Measurements from ENCODE around the gene OPCML.

The OPCML gene

DNA sequence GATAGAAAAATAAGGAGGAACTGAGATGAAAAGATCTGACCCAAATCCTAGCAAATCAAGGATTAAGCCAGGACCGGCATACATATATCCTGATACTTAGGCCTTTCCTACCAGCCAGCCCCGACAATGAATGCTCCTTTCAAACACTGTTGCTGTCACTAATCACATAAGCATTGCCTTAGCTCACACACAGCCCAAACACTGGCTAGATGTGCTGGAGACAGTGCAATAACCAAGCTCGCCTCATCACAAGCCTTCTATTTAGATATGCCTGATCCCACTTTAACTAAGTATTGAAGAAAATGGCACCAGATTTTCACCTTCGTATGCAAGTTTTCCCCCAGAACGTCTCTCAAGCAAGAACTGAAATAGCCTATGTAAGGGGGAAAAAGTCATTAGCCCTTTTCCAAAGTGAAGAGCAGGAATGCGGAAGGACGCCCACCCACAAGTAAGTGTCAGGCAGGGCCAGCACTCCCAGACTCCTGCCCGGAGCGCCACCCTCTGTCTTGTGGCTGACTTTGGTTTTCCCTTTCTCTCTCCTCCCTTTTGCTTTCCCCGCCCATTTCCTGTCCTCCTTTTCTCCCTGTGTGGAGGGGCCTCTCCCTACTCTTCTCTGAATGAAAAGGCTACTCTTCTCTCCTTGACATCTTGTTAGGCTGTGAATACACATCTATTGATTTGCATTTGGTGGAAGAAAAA is 8.9 kb upstream of the OPCML start:
- Histone ChIP-seq H3K4me1 (ENCODE audit: low read depth, poor library complexity, severe bottlenecking) (no peaks in the 10 kb centered on the region), H2AFZ (ENCODE audit: low read depth) (no peak overlapping the region)

DNA sequence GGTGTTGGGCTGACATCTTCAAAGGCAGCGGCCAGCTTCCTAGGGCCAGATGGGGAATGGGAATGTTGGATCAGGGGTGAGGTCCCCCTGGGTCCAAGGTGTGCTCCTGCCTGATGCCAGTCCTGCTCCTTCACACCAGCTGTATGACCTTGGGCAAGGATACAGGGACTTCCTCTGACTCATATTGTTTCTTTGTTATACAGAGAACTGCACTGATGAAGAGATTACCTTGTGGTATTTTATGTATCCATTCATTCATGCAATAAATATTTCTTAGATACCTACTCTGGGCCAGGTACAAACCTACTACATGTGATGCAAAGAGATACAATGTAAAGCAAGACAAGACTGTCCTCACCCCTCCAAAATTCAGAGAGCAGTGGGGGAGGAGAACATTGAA is 3.9 kb upstream of the OPCML start:
- Histone ChIP-seq H3K4me1 (ENCODE audit: low read depth, poor library complexity, severe bottlenecking) (no peaks in the 10 kb centered on the region), H3K9ac (no peak overlapping the region), H3K79me2 (ENCODE audit: insufficient read depth, low read depth) (no peaks in the 10 kb centered on the region), H3K27me3 (ENCODE audit: insufficient read depth, low read depth) (no peaks in the 10 kb centered on the region), H3K27ac (no peak overlapping the region), H3K4me3 (IDR thresholded peaks at IDR 0.05; ENCODE audit: insufficient read depth, low read depth, low read length) (no peak overlapping the region), H3K36me3 (ENCODE audit: insufficient read depth) (no peaks in the 10 kb centered on the region), H2AFZ (ENCODE audit: low read depth) (no peak overlapping the region), H3K4me2 (no peak overlapping the region), H4K20me1 (ENCODE audit: insufficient read depth) (no peaks in the 10 kb centered on the region)
- TF ChIP-seq, protein P1, sequence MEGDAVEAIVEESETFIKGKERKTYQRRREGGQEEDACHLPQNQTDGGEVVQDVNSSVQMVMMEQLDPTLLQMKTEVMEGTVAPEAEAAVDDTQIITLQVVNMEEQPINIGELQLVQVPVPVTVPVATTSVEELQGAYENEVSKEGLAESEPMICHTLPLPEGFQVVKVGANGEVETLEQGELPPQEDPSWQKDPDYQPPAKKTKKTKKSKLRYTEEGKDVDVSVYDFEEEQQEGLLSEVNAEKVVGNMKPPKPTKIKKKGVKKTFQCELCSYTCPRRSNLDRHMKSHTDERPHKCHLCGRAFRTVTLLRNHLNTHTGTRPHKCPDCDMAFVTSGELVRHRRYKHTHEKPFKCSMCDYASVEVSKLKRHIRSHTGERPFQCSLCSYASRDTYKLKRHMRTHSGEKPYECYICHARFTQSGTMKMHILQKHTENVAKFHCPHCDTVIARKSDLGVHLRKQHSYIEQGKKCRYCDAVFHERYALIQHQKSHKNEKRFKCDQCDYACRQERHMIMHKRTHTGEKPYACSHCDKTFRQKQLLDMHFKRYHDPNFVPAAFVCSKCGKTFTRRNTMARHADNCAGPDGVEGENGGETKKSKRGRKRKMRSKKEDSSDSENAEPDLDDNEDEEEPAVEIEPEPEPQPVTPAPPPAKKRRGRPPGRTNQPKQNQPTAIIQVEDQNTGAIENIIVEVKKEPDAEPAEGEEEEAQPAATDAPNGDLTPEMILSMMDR (conservative IDR thresholded peaks at IDR 0.05; ENCODE audit: low read depth, low read length), result no peak

More for the DNA sequence above, 8.9 kb upstream of the OPCML start:
- TF ChIP-seq, protein P1 (conservative IDR thresholded peaks at IDR 0.05; ENCODE audit: low read depth, low read length), result no peak
- no peak overlapping the region for H3K4me2 ChIP-seq
- no peaks in the 10 kb centered on the region for H4K20me1 ChIP-seq (ENCODE audit: insufficient read depth)
- no peaks in the 10 kb centered on the region for H3K27me3 ChIP-seq (ENCODE audit: insufficient read depth, low read depth)
- H3K36me3 ChIP-seq (ENCODE audit: insufficient read depth), result no peaks in the 10 kb centered on the region
- no peaks in the 10 kb centered on the region for H3K79me2 ChIP-seq (ENCODE audit: insufficient read depth, low read depth)
- H3K27ac ChIP-seq, result no peak overlapping the region
- no peak overlapping the region for H3K4me3 ChIP-seq (IDR thresholded peaks at IDR 0.05; ENCODE audit: insufficient read depth, low read depth, low read length)
- no peak overlapping the region for H3K9ac ChIP-seq

DNA sequence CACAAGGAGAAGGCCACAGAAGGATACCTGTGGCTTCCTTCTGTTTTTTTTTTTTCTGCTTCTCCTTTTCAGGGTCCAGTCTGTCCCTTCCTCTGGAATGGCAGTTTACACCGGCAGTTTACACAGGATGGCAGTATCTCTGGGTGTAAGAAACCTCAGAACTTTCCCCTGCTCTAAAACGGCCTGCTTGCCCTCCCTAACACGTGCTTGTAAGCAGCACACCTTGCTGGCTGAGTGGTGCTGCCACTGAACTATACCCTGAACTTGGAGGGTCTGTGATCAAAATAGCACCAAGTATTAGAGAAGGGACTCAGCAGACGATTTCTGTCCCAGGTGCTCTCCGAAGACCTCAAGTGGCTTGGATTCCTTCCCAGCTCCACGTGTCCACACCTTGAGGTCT is 904 bp upstream of the OPCML start:
- Histone ChIP-seq H3K9ac (no peak overlapping the region), H3K79me2 (ENCODE audit: insufficient read depth, low read depth) (no peaks in the 10 kb centered on the region), H3K4me2 (no peak overlapping the region), H3K27ac (no peak overlapping the region), H3K4me1 (ENCODE audit: low read depth, poor library complexity, severe bottlenecking) (no peaks in the 10 kb centered on the region), H3K4me3 (IDR thresholded peaks at IDR 0.05; ENCODE audit: insufficient read depth, low read depth, low read length) (no peak overlapping the region), H3K27me3 (ENCODE audit: insufficient read depth, low read depth) (no peaks in the 10 kb centered on the region), H2AFZ (ENCODE audit: low read depth) (no peak overlapping the region), H3K36me3 (ENCODE audit: insufficient read depth) (no peaks in the 10 kb centered on the region), H4K20me1 (ENCODE audit: insufficient read depth) (no peaks in the 10 kb centered on the region)
- TF ChIP-seq, protein P1 (conservative IDR thresholded peaks at IDR 0.05; ENCODE audit: low read depth, low read length), result no peak

DNA sequence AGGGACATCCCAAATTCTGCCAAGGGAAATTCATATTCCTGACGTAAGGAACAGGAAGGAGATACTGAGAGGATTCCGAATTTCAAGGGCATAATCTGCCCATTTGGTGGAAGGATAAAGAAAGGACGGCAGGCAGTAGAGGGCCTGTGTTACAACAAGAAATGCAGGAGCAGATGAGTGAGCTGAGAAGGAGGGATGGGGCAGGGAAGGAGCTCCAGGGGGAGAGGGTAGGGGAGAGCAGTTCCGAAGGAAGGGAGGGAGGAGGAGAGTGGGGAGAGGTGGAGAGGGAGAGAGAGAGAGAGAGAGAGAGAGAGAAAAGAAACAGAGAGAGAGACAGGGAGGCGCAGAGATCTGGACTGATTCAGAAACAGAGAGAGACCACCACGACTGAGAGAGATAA is 843 bp downstream of the OPCML start:
- H3K27ac ChIP-seq, result no peak overlapping the region
- H4K20me1 ChIP-seq (ENCODE audit: insufficient read depth), result no peaks in the 10 kb centered on the region
- H3K4me2 ChIP-seq, result no peak overlapping the region
- H3K79me2 ChIP-seq (ENCODE audit: insufficient read depth, low read depth), result no peaks in the 10 kb centered on the region
- H3K36me3 ChIP-seq (ENCODE audit: insufficient read depth), result no peaks in the 10 kb centered on the region
- H3K9ac ChIP-seq, result no peak overlapping the region
- H3K4me1 ChIP-seq (ENCODE audit: low read depth, poor library complexity, severe bottlenecking), result no peaks in the 10 kb centered on the region
- no peak overlapping the region for H3K4me3 ChIP-seq (IDR thresholded peaks at IDR 0.05; ENCODE audit: insufficient read depth, low read depth, low read length)
- TF ChIP-seq, protein P1 (conservative IDR thresholded peaks at IDR 0.05; ENCODE audit: low read depth, low read length), result no peak
- no peak overlapping the region for H2AFZ ChIP-seq (ENCODE audit: low read depth)
- no peaks in the 10 kb centered on the region for H3K27me3 ChIP-seq (ENCODE audit: insufficient read depth, low read depth)

All from KMS-11 (cell line).